GM21717 (cell line): ENCODE data around the gene RNU2-63P.
A peak's percentile ranks its signal among the peaks of the same experiment; 100 is the strongest.
"Not testable (repeated sequence)": the region's sequence is repeated elsewhere in the genome, so short reads cannot be mapped to it uniquely, and the experiment has no call there.

ENCODE experiments used
- ATAC-seq: cut with Tn5 transposase; IDR thresholded peaks from one replicate; pipeline ENCODE4 v1.9.1; 2021; ENCODE audit warnings: mild to moderate bottlenecking, moderate library complexity; ENCODE audit not compliant: unreplicated experiment

Gene RNU2-63P

GRCh38 chr2:88032070-88032702 lies 15.8 kb upstream of the RNU2-63P start:
- ATAC-seq: no peak

GRCh38 chr2:88028931-88029330 lies 12.6 kb upstream of the RNU2-63P start:
- ATAC-seq: no peak

- peak; percentile 62 for ATAC-seq
Observed at GRCh38 chr2:88027697-88028389, 11.5 kb upstream of the RNU2-63P start.

- no peak for ATAC-seq
Observed at GRCh38 chr2:88024509-88024908, 8.2 kb upstream of the RNU2-63P start.

- ATAC-seq: no peak
Observed at GRCh38 chr2:88022669-88022921, 6.2 kb upstream of the RNU2-63P start.

- no peak for ATAC-seq
Observed at GRCh38 chr2:88019985-88020384, 3.6 kb upstream of the RNU2-63P start.

- ATAC-seq: no peak
Observed at GRCh38 chr2:88018909-88019308, 2.6 kb upstream of the RNU2-63P start.

- ATAC-seq: not testable (repeated sequence)
Observed at GRCh38 chr2:88018077-88018805, 1.9 kb upstream of the RNU2-63P start.

GRCh38 chr2:88017780-88018038 lies 1.4 kb upstream of the RNU2-63P start:
- ATAC-seq: not testable (repeated sequence)

- ATAC-seq: peak; percentile 58
Observed at GRCh38 chr2:88016960-88017779, 823 bp upstream of the RNU2-63P start.

- ATAC-seq: no peak
Observed at GRCh38 chr2:88011011-88011410, 5.3 kb downstream of the RNU2-63P start.

GRCh38 chr2:88010136-88010535 lies 6.2 kb downstream of the RNU2-63P start:
- no peak for ATAC-seq

- ATAC-seq: no peak
Observed at GRCh38 chr2:88006912-88007439, 9.4 kb downstream of the RNU2-63P start.

GRCh38 chr2:88005776-88006175 lies 10.6 kb downstream of the RNU2-63P start:
- ATAC-seq: no peak

- no peak for ATAC-seq
Observed at GRCh38 chr2:88003074-88003755, 13.1 kb downstream of the RNU2-63P start.

GRCh38 chr2:88002359-88002707 lies 14.0 kb downstream of the RNU2-63P start:
- ATAC-seq: no peak

GRCh38 chr2:88000474-88000873 lies 15.9 kb downstream of the RNU2-63P start:
- not testable (repeated sequence) for ATAC-seq

- no peak for ATAC-seq
Observed at GRCh38 chr2:87996570-87996969, 19.8 kb downstream of the RNU2-63P start.

- ATAC-seq: no peak
Observed at GRCh38 chr2:87995756-87996155, 20.6 kb downstream of the RNU2-63P start.

- not testable (repeated sequence) for ATAC-seq
Observed at GRCh38 chr2:87994304-87994850, 22.0 kb downstream of the RNU2-63P start.

GRCh38 chr2:87992569-87992968 lies 23.8 kb downstream of the RNU2-63P start:
- ATAC-seq: not testable (repeated sequence)
